Fibroblast of peridontal ligament (primary cell): ENCODE measurements around the gene GDPD2.
A peak's percentile ranks its signal among the peaks of the same experiment; 100 is the strongest.
"Not testable (repeated sequence)": the region's sequence is repeated elsewhere in the genome, so short reads cannot be mapped to it uniquely, and the experiment has no call there.

Experiments
- DNase-seq: peaks from one replicate; pipeline ENCODE4 v3.0.0-alpha.2; 2010; ENCODE audit errors: extremely low read depth

GDPD2 gene, protein sequence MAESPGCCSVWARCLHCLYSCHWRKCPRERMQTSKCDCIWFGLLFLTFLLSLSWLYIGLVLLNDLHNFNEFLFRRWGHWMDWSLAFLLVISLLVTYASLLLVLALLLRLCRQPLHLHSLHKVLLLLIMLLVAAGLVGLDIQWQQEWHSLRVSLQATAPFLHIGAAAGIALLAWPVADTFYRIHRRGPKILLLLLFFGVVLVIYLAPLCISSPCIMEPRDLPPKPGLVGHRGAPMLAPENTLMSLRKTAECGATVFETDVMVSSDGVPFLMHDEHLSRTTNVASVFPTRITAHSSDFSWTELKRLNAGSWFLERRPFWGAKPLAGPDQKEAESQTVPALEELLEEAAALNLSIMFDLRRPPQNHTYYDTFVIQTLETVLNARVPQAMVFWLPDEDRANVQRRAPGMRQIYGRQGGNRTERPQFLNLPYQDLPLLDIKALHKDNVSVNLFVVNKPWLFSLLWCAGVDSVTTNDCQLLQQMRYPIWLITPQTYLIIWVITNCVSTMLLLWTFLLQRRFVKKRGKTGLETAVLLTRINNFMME

GRCh38 chrX:70422851-70423341, at the start of gene GDPD2:
Gene GDPD2 (plus strand): TSS chrX:70423314. CDS start chrX:70424985, 1,671 bp downstream.
- DNase-seq = peak; percentile 47

DNA sequence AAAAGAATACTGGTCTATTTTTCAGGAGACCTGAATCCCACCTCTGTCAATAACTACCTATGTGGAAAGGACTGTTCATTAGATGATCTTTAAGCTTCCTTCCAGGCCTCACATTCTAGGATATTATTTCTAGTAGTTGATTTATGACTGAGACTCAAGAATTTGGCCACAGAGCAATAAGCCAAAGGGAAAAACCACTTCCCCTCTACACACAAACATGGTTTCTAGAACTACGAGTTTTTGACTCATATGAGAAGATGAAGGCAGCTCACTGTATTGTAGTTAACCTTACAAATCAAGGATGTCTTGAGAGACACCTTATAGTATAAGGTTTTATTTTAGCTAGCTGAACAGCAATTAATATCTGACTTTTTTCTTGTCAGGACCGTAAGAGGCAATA, 36.9 kb upstream of the GDPD2 start:
- DNase-seq = peak; percentile 2

GRCh38 chrX:70398899-70399298, 24.2 kb upstream of the GDPD2 start:
- DNase-seq = peak; percentile 2

DNA sequence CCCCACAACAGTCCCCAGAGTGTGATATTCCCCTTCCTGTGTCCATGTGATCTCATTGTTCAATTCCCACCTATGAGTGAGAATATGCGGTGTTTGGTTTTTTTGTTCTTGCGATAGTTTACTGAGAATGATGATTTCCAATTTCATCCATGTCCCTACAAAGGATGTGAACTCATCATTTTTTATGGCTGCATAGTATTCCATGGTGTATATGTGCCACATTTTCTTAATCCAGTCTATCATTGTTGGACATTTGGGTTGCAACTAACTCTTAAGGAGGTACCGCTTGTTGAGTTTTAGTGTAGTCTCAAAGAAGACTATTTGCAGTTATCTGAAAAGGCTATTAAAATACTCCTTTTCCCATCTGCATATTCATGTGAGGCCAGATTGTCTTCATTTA, 22.9 kb upstream of the GDPD2 start:
- DNase-seq = not testable (repeated sequence)

DNA sequence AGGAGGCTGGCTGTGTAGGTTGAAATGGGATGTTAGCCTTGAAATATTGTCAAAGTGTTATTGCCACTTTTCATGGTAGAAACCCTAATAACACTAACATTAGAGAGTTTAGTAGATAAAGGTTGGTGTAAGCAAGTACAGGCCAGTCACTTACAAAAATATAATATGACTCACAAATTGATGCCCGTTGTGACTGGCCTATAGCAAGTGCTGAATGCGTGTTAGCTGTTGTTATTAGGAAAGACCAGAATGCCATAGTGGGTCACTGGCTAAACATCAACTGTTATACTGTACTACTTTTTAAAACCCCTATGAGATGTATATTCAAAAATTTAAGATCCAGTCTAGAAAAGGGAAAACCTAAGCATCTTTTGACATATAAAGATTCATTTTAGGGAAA, 20.4 kb upstream of the GDPD2 start:
- DNase-seq = no peak

- DNase-seq = no peak
Observed at GRCh38 chrX:70405003-70405402, 18.1 kb upstream of the GDPD2 start.

DNA sequence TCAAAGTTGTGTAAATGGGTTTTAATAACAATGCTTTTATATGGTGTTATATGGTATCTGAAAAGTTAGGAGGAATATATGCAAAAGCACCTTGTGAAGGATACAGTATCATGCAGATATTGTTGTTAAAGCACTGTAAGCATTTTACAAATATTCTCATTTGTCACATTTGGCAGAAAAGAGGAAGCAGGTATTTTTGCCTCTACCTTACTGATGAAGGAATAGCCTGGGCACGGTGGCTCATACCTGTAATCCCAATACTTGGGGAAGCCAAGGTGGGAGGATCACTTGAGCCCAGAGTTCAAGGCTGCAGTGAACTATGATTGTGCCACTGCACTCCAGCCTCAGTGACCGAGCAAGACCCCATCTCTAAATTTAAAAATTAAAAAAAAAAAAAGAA, 12.2 kb upstream of the GDPD2 start:
- DNase-seq = no peak

DNA sequence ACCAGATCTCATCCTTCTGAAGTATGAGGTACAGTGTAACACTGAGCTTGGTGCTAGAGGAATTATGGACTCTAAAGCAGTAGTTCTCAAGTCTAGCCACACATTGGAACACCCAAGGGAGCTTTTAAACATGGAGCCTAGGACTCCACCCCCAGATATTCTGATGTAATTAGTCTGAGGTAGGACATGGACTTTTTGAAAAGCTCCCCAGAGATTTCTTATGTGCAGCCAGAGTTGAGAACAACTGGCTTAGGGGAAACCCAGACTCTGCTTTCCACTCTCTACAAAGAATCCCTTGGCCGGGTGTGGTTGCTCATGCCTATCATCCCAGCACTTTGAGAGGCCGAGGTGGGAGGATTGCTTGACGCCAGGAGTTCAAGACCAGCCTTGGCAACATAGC, 11.6 kb upstream of the GDPD2 start:
- DNase-seq = no peak

- DNase-seq = no peak
Observed at GRCh38 chrX:70421618-70422017, 1.5 kb upstream of the GDPD2 start.

DNA sequence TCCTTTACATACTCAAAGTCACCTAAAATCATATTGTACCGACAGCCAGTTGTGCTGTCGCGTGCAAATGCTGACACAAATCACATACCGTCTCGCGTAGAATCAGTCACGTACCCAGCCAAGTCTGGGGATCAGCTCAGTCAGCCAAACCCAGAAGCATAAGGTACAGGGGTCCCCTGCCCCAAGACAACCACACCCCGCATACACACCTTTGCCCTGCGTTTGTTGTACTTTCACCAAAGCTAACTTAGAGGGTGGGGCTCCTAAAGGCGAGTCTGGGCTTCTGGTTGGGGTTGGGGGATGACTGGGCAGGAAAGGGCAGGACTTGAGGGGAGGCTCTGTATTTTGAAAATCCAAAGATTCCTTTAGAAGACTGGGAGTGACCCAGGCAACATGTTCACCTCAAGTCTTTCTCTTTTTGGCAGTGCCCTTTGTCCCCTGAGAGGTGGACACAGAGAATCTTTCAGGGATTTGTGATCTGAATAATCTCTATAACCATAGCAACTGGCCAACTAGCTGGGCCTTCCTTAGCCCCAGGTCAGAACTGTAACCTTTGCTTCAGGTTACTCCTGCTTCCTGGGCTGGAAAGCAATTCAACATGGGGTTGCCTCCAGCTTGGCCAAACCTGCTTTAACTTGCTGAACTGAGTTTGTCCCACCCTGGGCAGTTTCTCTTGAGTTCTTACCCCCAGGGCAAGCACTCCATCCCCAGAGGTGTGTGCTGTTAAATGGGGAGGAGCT, 992 bp downstream of the GDPD2 start:
- DNase-seq = no peak

DNA sequence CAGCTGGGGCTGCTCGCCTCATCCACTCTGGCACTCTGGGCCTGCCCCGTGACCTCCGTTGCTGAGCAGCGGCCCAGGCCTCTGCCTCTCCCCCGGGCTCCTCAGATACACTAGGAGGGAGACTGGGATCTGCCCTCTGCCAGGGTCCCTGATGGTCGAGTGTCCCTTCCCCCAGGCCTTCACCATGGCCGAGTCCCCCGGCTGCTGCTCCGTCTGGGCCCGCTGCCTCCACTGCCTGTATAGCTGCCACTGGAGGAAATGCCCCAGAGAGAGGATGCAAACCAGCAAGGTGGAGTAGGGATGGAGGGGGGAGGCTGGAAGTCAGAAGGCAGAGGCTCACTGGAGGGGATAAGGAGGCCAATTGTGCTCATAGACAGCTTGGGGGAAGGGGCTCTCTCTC, 1.7 kb downstream of the GDPD2 start:
- no peak for DNase-seq

DNA sequence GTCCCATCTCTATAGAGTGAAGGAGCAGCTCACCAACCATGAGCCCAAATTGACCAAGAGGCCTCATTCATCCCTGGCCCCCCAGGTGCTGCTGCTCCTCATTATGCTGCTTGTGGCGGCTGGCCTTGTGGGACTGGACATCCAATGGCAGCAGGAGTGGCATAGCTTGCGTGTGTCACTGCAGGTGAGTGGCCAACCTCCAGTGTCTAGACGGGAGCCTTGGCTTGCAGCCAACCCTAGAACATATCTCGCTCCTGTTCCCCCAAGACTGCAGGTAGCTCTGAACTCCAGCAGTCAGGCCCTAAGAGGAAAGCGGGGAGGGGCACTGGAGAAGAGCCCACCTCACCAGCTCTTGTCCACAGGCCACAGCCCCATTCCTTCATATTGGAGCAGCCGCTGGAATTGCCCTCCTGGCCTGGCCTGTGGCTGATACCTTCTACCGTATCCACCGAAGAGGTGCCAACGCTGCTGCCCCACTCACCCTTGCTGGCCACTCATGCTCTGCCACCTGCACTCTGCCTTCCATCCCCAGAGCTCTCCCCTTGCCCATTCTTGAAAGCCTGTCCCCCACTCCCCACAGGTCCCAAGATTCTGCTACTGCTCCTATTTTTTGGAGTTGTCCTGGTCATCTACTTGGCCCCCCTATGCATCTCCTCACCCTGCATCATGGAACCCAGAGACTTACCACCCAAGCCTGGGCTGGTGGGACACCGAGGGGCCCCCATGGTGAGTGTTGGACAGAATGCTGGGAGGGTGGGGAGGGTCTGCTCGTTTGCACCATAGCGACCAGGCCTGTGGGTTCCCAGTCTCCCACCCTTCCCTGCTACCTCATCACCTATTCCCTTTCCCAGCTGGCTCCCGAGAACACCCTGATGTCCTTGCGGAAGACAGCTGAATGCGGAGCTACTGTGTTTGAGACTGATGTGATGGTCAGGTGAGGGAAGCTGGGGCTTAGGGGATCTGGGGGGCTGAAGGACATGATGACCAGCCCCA, 3.5 kb downstream of the GDPD2 start:
- no peak for DNase-seq

DNA sequence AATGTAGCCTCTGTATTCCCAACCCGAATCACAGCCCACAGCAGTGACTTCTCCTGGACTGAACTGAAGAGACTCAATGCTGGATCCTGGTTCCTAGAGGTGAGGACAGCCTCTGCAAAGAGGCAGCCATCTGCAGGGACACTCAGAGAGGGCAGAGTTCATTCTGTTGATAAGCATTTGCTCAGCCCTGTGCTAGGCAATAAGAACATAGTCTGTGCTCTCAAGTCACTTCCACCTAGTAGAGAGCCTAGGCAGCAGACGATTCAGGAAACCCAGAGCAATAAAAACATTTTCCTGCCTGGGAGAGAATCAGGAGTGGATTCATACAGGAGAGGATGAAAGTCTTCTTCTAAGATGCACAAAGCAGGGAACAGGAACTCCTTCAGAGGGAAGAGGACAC, 4.3 kb downstream of the GDPD2 start:
- DNase-seq = no peak

GRCh38 chrX:70429759-70430158, 6.6 kb downstream of the GDPD2 start:
- DNase-seq = no peak

GRCh38 chrX:70432936-70433847, 10.1 kb downstream of the GDPD2 start:
- no peak for DNase-seq

- peak; percentile 23 for DNase-seq
Observed at GRCh38 chrX:70433848-70434351, 10.8 kb downstream of the GDPD2 start.

DNA sequence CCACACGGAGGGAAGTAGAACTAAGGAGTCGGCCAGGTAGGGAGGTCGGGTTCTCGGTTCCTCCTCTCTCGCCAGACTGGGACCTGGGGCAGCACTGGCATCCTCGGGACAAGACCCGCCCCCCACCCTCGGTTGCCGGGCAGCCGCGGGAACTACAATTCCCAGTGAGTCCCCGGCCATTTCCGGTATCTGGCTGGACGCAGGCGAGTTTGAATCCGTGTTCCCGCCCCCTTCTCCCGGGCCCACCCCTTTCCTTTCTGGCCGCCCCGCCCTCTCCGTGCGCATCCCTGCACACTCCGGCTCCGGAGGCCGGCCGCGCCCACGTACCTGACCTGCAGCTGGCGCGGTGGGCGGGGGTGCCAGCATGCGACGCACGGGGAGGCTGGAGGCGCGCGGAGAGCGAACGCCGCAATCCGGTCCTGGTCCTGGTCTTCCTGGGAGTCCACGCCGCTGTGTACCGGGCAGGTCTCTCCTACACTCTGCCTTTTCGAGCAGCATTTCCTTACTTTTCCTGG, 11.3 kb downstream of the GDPD2 start:
- DNase-seq = peak; percentile 63

GRCh38 chrX:70434914-70435586, 11.9 kb downstream of the GDPD2 start:
- DNase-seq = peak; percentile 36

GRCh38 chrX:70436343-70436742, 13.2 kb downstream of the GDPD2 start:
- no peak for DNase-seq
